ENCODE measurements around the gene EVI5. TPM values are rescaled to one million over a fixed set of nuclear protein-coding genes. Genes with fewer than 3 reads are reported as not detected.

The EVI5 gene
- total and polyA plus RNA-seq, 7 donors = 4.5 to 53.5 (median 39.9) TPM

GRCh38 chr1:92503926-92504285 is 281.0 kb downstream of the EVI5 start:
- H3K4me1 ChIP-seq = no peaks in the 10 kb centered on the region
- no peaks in the 10 kb centered on the region for H3K27me3 ChIP-seq
- H3K27ac ChIP-seq = no peak overlapping the region
- 89 to 91% methylated on average over 6 of the region's 6 CpGs for WGBS, 2 donors
- no peak for DNase-seq
- H3K4me3 ChIP-seq = no peak overlapping the region
- TF ChIP-seq EP300 (IDR thresholded peaks at IDR 0.05) = no peak
- no peak for TF ChIP-seq POLR2AphosphoS5 (IDR thresholded peaks at IDR 0.05)
- TF ChIP-seq POLR2A (IDR thresholded peaks at IDR 0.05) = no peak
- TF ChIP-seq CTCF (IDR thresholded peaks at IDR 0.05) = no peak
- intact Hi-C loops (cut with DNase I) = no loop called here
- no peaks in the 10 kb centered on the region for H3K36me3 ChIP-seq
- H3K9me3 ChIP-seq = no peaks in the 10 kb centered on the region

GRCh38 chr1:92503043-92503925 is 281.6 kb downstream of the EVI5 start:
- TF ChIP-seq EP300 (IDR thresholded peaks at IDR 0.05) (no peak), POLR2A (IDR thresholded peaks at IDR 0.05) (no peak), POLR2AphosphoS5 (IDR thresholded peaks at IDR 0.05) (no peak), CTCF (IDR thresholded peaks at IDR 0.05) (no peak)
- intact Hi-C loops (cut with DNase I) = no loop called here
- Histone ChIP-seq H3K36me3 (no peaks in the 10 kb centered on the region), H3K27me3 (no peaks in the 10 kb centered on the region), H3K4me1 (no peaks in the 10 kb centered on the region), H3K4me3 (no peak overlapping the region), H3K27ac (no peak overlapping the region), H3K9me3 (no peaks in the 10 kb centered on the region)
- DNase-seq = no peak
- 73 to 88% methylated on average over 6 of the region's 6 CpGs for WGBS, 2 donors

GRCh38 chr1:92502247-92502646 is 282.7 kb downstream of the EVI5 start:
- DNase-seq = no peak
- H3K27me3 ChIP-seq = peaks cover 0 to 4% (median 0%) of the 10 kb centered on the region in 3 donors
- no peaks in the 10 kb centered on the region for H3K9me3 ChIP-seq
- intact Hi-C loops (cut with DNase I) = no loop called here
- H3K27ac ChIP-seq = no peak overlapping the region
- H3K36me3 ChIP-seq = no peaks in the 10 kb centered on the region
- H3K4me1 ChIP-seq = no peaks in the 10 kb centered on the region
- H3K4me3 ChIP-seq = no peak overlapping the region
- no peak for TF ChIP-seq POLR2AphosphoS5 (IDR thresholded peaks at IDR 0.05)
- TF ChIP-seq CTCF (IDR thresholded peaks at IDR 0.05) = no peak
- TF ChIP-seq POLR2A (IDR thresholded peaks at IDR 0.05) = no peak
- no peak for TF ChIP-seq EP300 (IDR thresholded peaks at IDR 0.05)

GRCh38 chr1:92500552-92500951 is 284.4 kb downstream of the EVI5 start:
- Histone ChIP-seq H3K27me3 (peaks cover 0 to 4% (median 0%) of the 10 kb centered on the region in 3 donors), H3K4me3 (no peak overlapping the region), H3K4me1 (no peaks in the 10 kb centered on the region), H3K27ac (no peak overlapping the region), H3K36me3 (no peaks in the 10 kb centered on the region), H3K9me3 (no peaks in the 10 kb centered on the region)
- intact Hi-C loops (cut with DNase I) = no loop called here
- DNase-seq = no peak
- 83 to 87% methylated on average over 1 of the region's 1 CpG for WGBS, 2 donors
- TF ChIP-seq POLR2AphosphoS5 (IDR thresholded peaks at IDR 0.05) (no peak), CTCF (IDR thresholded peaks at IDR 0.05) (no peak), POLR2A (IDR thresholded peaks at IDR 0.05) (no peak), EP300 (IDR thresholded peaks at IDR 0.05) (no peak)

All from sigmoid colon (tissue), 7 donors.